GM19193 (cell line): ENCODE data around the gene TMEM9B.

Source experiments
- POLR2A ChIP-seq: IDR thresholded peaks from 4 replicates; pipeline ENCODE4 v1.6.1; 2011; ENCODE audit not compliant: insufficient read depth, insufficient read length; ENCODE audit errors: extremely low read depth

TMEM9B gene

GRCh38 chr11:8942518-8943066 is 21.6 kb downstream of the TMEM9B start, which contains the start of gene ASCL3:
Gene ASCL3, minus strand, starts transcription at chr11:8943016. Its CDS starts 4,855 bp downstream, at chr11:8938161.
- TF ChIP-seq POLR2A: no peak

- no peak for TF ChIP-seq POLR2A
These were observed 22.7 kb downstream of the TMEM9B start for GRCh38 chr11:8941341-8942103.

- no peak for TF ChIP-seq POLR2A
These were observed 26.6 kb downstream of the TMEM9B start for GRCh38 chr11:8937659-8938058.

DNA sequence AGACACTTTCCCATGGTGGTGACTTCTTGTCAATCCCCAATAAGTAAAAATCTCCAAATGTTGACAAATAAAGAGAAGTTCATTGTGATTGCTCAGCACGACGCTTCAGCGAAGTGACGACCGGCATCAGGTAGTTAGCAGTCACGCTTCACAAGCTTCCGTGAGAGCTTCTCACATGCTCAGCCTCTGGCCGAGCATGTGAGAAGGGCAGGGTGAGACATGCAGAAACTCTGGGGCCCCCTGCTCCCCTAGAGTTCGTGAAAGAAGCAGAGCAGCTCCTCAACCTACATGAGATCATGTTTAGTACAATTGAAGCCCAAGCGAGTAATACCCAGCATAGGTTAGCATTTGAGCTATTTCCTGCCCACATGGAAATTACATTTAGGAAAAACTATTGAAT is 27.1 kb downstream of the TMEM9B start:
- no peak for TF ChIP-seq POLR2A

DNA sequence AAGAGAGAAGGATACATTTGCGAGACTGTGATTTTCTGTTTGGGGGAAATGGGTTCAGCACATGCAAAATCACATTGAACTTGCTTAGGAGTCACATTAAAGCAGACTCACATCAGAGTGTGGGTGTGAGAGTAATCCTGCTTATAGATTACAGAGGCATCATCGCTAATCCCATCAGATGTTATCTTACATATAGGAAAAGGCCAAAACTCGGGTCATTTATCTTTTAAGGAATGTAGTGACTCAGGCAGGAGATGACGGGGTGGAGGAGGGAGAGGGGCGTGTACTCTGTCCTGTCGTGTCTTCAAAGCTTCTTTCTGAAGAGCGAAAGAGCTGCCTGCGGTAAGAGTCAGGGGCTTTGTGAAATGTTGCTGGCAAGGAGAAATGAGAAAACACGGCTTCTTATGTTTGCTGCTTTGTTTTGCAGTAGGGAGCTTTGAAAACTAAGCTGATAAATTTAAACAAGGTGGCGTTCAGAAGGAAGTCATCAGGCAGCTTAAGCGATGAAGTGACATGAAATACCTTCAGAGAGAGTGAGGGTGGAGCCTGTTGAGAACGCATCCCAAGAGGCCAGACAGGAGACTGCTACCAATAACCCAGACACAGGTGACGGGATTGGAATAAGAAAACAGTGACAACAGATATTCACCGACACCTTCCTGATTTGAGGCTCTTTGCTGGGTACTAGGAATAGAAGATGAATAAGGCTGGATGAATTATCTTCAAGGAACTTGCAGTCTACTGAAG is 29.3 kb downstream of the TMEM9B start:
- no peak for TF ChIP-seq POLR2A

DNA sequence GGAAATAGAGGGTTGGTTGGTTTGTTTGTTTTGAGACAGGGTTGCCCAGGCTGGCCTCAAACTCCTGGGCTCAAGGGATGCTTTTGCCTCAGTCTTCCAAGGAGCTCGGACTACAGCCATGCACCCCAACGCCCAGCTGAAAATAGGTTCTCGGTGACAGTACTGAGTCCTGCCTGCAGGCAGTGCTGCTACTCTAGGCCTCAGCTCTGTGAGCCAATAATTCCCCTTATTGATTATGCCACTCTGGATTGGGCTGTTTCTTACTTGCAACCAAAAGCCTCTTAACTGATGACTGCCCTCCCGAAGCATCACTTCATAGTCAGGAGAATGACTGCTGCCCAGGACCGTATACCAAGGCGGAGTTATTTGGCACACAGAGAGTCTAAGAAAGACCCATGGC is 30.3 kb downstream of the TMEM9B start:
- TF ChIP-seq POLR2A: no peak

DNA sequence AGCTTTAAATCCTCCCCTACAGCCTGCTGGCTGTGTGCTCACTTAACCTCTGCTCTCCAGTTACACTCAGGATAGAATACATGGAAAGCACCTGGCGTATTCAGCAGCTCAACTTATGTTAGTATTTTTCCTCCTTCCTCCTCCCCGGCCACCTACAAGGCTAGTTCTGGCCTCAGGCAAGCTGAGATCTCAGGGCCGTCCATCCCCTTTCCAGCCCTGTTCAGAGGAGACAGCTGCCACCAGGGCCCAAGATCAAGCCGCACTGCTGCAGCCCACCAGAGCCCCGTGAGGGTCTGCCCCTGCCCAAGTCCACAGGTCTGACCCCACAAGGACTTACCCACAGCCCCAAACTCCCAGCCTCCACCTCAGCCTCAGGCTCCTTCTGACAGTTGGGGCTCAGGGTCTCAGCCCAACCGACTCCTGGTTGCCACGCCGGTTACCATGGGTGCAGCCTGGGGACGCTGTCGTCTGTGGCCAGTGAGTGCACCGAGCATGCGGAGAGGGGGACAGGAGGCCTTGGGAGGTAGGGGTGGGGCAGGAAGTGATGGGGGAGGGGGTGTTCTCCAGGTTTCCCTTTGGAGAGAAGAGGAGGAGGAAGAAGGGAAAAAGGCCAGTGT is 31.6 kb downstream of the TMEM9B start, which contains the start of gene C11orf16:
TSS of gene C11orf16 (minus strand) at position 384 of the 617 bp plus-strand sequence. CDS start 639 bp downstream, outside the sequence.
- no peak for TF ChIP-seq POLR2A

GRCh38 chr11:8930456-8931175 is 33.6 kb downstream of the TMEM9B start:
- TF ChIP-seq POLR2A: no peak

DNA sequence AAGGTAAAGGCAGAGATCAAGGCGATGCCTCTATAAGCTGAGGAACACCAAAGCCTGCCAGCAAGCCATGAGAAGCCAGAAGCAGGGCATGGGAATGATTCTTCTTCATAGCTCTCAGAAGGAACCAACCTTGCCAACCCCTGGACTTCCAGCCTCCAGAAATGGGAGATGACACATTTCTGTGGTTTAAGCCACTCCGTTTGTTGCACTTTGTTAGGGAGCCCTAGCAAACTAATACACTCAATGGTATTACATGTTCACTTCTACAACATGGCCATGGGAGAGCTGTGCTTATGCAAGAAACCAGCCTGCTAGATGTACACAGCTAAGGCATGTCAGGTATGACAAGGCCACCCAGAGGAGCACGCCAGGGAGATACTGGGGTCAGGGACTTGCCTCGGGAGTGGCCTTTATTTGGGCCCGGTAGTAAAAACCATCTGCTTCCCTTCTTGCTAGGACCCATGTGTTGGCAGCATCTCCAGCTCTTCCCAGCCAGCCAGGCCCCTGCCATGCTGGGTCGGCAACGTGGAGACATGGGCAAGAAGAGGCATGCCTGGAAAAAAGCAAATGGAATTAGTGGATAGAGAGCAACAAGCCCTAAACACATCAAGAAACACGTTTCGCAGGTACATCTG is 35.1 kb downstream of the TMEM9B start:
- no peak for TF ChIP-seq POLR2A

GRCh38 chr11:8928205-8928604 is 36.0 kb downstream of the TMEM9B start:
- no peak for TF ChIP-seq POLR2A

- no peak for TF ChIP-seq POLR2A
These were observed 37.0 kb downstream of the TMEM9B start for GRCh38 chr11:8927233-8927632.

DNA sequence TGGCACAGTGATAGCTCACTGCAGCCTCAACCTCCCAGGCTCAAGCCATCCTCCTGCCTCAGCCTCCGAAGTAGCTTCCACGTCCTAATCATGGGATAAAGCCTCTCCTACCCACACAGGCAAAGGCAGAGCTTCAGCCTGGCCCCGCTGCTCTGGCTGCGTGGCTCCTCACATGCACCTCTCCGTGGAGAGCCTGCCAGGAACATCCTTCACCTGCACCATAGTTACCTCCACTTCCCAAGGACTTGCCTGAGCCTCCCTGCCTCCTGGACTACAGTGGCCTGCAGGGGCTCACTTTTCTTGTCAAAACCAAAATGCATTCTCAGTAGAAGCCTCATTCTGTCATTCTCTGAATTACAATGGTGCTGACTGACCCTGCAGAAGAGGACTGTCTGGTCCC is 38.0 kb downstream of the TMEM9B start:
- no peak for TF ChIP-seq POLR2A

- TF ChIP-seq POLR2A: no peak
These were observed 38.5 kb downstream of the TMEM9B start for GRCh38 chr11:8925711-8926110.

DNA sequence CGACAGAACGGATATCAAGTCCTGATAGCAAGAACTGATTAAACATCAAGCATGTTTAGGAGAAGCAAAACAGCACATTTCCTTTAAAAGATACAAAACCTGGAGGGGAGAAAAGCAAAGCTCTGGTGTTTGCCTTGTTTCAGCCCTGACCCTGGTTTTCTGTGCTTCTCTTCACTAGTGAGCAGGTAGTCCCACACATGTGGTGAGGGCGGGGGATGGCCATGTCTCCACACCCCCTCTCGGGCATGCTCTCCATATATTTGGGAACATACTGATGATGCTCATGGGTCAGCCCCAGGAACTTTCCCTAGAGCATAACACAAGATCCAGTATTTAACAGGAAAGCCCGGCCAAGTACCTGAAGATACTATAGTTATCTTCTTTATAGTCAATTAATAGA is 41.6 kb downstream of the TMEM9B start:
- TF ChIP-seq POLR2A: no peak
